WI38 (cell line): Measurements from ENCODE around the gene RTL1.

Experiments
- H3K4me3 ChIP-seq: 2 replicates; pipeline ENCODE4 v1.5.1; 2011; ENCODE audit warnings: low read depth, mild to moderate bottlenecking, control low read depth, low read length
- TF ChIP-seq, protein P1 (sequence below): IDR thresholded peaks from 2 replicates; pipeline ENCODE4 v1.5.1; 2012; ENCODE audit warnings: low read depth, mild to moderate bottlenecking, control low read depth, low read length

Gene RTL1

DNA sequence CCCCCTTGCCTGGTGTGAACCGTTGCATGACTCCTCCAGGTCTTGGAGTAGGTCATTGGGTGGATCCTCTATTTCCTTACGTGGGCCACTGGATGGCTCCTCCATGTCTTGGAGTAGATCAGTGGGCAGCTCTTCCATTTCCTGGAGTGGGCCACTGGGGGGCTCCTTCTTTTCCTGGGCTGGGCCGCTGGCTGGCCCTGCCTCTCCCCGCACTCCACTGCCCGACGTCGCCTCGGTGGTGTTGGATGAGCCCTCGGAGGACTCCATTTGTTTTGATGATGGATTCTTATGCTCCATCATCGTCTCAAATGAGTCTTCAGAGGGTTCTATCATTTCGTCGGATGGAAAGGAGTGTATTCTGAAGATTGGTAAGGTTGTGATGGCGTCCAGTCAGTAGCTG, 19.1 kb downstream of the RTL1 start:
- TF ChIP-seq, protein P1, sequence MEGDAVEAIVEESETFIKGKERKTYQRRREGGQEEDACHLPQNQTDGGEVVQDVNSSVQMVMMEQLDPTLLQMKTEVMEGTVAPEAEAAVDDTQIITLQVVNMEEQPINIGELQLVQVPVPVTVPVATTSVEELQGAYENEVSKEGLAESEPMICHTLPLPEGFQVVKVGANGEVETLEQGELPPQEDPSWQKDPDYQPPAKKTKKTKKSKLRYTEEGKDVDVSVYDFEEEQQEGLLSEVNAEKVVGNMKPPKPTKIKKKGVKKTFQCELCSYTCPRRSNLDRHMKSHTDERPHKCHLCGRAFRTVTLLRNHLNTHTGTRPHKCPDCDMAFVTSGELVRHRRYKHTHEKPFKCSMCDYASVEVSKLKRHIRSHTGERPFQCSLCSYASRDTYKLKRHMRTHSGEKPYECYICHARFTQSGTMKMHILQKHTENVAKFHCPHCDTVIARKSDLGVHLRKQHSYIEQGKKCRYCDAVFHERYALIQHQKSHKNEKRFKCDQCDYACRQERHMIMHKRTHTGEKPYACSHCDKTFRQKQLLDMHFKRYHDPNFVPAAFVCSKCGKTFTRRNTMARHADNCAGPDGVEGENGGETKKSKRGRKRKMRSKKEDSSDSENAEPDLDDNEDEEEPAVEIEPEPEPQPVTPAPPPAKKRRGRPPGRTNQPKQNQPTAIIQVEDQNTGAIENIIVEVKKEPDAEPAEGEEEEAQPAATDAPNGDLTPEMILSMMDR = no peak

GRCh38 chr14:100883789-100884101, 19.8 kb downstream of the RTL1 start:
- no peak overlapping the region for H3K4me3 ChIP-seq
- TF ChIP-seq, protein P1 = no peak

More for the DNA sequence above, 19.1 kb downstream of the RTL1 start:
- no peak overlapping the region for H3K4me3 ChIP-seq

- H3K4me3 ChIP-seq = no peak overlapping the region
- TF ChIP-seq, protein P1 = no peak
These were observed 20.3 kb downstream of the RTL1 start for GRCh38 chr14:100882991-100883788.

- TF ChIP-seq, protein P1 = no peak
These were observed 21.2 kb downstream of the RTL1 start for GRCh38 chr14:100882026-100882967.

DNA sequence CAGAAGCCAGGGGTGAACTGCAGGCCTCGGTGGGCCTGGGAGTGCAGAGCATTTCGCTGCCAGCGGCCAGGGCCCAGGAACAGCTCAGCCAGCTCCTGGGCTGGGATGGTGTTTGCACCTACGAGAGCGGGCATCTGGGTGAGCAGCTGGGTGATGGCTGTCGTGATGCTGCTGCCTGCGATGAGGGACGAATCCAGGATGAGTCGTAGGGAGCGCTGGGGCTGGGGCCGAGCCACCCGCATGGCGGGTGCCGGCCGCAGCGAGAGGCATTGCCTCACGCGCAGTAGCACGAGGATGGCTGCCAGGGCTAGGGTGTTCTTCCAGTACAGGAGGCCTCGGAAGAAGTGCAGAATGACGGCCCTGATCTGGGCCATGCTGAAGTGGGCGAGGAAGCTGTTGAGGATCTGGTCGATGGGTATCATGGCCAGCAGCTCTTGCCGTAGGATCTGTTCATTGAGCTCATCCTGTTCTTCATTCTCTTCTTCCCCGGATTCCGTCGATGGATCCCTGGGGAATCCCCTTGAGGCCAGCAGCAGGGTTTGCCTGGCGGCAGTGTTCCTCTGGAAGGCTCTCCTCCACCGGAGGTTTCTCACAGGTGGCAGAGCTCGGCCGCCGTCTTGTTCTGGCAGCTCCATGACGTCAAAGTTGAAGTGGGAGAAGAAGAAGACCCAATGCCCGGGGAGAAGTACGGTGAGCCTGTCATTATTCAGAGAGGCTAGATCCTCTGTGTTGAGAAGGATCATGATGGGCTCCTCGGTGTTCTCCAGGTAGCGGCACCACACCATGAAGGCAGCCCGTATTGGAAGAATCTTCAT, 22.1 kb downstream of the RTL1 start:
- TF ChIP-seq, protein P1 = no peak
- H3K4me3 ChIP-seq = no peak overlapping the region

More at GRCh38 chr14:100882026-100882967, 21.2 kb downstream of the RTL1 start:
- no peak overlapping the region for H3K4me3 ChIP-seq

DNA sequence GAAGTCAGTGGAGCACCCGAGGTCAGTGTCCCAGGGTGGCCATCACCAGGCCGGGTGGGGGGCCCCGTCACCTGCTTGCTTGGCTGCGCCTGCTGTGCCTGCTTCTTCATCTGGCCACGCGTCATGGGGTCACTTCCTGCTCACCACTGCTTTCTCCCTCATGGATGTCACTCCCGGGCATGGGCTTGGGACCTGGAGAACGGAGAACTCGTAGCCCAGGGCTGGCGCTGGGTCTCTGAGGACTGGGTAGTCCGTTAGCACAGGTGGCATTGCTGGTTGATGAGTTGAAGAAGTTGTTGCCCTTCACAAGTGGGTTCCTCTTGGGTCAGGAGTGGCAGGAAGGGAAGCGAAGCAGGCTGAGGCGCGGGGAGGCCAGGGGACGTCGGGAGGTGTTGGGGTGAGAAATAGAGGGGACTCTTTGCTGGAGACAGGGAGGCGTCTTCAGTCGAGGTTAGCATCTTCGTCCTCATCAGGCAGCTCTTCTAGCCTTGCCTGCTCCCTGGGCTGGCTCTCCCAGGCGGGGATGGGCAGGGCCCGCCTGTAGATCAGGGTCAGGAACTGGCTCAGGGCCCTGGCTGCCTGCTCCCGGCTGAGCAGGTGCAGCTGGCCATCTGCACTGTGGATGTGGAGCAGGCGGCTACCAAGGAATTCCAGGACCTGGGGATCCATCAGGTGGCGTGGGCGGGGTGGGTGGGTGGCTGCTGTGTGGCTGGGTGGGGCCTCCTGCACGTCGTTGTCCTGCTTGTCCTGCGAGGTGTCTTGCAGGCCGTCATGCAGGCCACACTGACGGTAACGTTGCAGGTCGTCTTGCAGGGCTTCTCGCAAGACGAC, 23.0 kb downstream of the RTL1 start:
- TF ChIP-seq, protein P1 = no peak
- H3K4me3 ChIP-seq = no peak overlapping the region
